Measurements from ENCODE around the gene RPL4.

GRCh38 chr15:66504563-66505429 is at the start of gene RPL4, which contains the start of gene ZWILCH:
- TF ChIP-seq CTCF (IDR thresholded peaks at IDR 0.05; ENCODE audit: low read length) (no peak), EZH2 (optimal IDR thresholded peaks at IDR 0.05; ENCODE audit: low read depth, low read length) (no peak), EZH2phosphoT487 (IDR thresholded peaks at IDR 0.05; ENCODE audit: low read length) (no peak)

Data from MM.1S (cell line).